ENCODE data around the gene SLC5A2. TPM values are rescaled to one million over a fixed set of nuclear protein-coding genes. Genes with fewer than 3 reads are reported as not detected.
"Not testable (repeated sequence)": the region's sequence is repeated elsewhere in the genome, so short reads cannot be mapped to it uniquely, and the experiment has no call there.

Gene SLC5A2
- total RNA-seq, 2 experiments from 2014 or later, result 0.21 TPM; not detected in 1

GRCh38 chr16:31528523-31529107 is 45.7 kb downstream of the SLC5A2 start:
- DNase-seq, result no peak
- H3K9me3 Mint-ChIP-seq, result no peaks in the 10 kb centered on the region
- ChIA-PET CTCF (interaction anchor here (1.5 kb wide), 1 partner anchor 27 kb away, joined by 3 read pairs; no protein-coding TSS in a partner anchor), POLR2A (no interaction called here)
- H3K36me3 Mint-ChIP-seq, result no peaks in the 10 kb centered on the region
- peaks cover 12% of the 10 kb centered on the region for H3K4me1 Mint-ChIP-seq (ENCODE audit: low read depth)
- intact Hi-C loops (cut with micrococcal nuclease), result no loop called here
- H3K27ac Mint-ChIP-seq, result no peak overlapping the region
- no peak overlapping the region for H3K4me3 Mint-ChIP-seq
- peaks cover 14% of the 10 kb centered on the region for H3K27me3 Mint-ChIP-seq

GRCh38 chr16:31529108-31529936 is 46.4 kb downstream of the SLC5A2 start:
- POLR2A ChIA-PET, result no interaction called here
- H3K27ac Mint-ChIP-seq, result no peak overlapping the region
- no peaks in the 10 kb centered on the region for H3K36me3 Mint-ChIP-seq
- H3K27me3 Mint-ChIP-seq, result peaks cover 17% of the 10 kb centered on the region
- H3K4me1 Mint-ChIP-seq (ENCODE audit: low read depth), result peaks cover 12% of the 10 kb centered on the region
- CTCF ChIA-PET, result interaction anchor here (1.5 kb wide), 1 partner anchor 27 kb away, joined by 3 read pairs; no protein-coding TSS in a partner anchor
- intact Hi-C loops (cut with micrococcal nuclease), result no loop called here
- peak; percentile 15 for DNase-seq
- H3K4me3 Mint-ChIP-seq, result no peak overlapping the region
- H3K9me3 Mint-ChIP-seq, result no peaks in the 10 kb centered on the region

DNA sequence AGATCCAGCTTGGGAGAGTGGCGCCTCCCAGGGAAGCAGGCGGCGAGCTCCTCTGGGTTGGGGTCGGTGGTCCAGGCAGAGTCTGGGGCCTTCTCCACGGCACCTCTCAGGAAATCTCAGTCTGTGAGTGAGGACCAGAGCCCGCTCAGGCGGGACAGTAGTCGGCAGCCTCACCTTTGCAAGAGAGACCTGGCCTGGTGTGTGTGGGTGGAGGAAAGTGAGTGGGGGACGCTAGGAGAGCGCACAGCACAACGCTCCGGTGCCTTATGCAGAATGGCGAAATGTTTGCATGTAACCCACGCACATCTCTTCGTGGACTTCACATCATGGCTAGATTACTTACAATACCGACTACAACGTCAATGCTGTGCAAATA is 47.0 kb downstream of the SLC5A2 start:
- no peak overlapping the region for H3K27ac Mint-ChIP-seq
- no peak overlapping the region for H3K4me3 Mint-ChIP-seq
- H3K27me3 Mint-ChIP-seq, result peaks cover 17% of the 10 kb centered on the region
- CTCF ChIA-PET, result interaction anchor here (1.2 kb wide), 1 partner anchor 26 kb away, joined by 3 read pairs; no protein-coding TSS in a partner anchor
- H3K36me3 Mint-ChIP-seq, result no peaks in the 10 kb centered on the region
- H3K4me1 Mint-ChIP-seq (ENCODE audit: low read depth), result peaks cover 12% of the 10 kb centered on the region
- POLR2A ChIA-PET, result no interaction called here
- no peaks in the 10 kb centered on the region for H3K9me3 Mint-ChIP-seq
- DNase-seq, result no peak
- intact Hi-C loops (cut with micrococcal nuclease), result no loop called here

GRCh38 chr16:31530405-31530804 is 47.5 kb downstream of the SLC5A2 start:
- Mint-ChIP-seq H3K27me3 (peaks cover 17% of the 10 kb centered on the region), H3K4me1 (ENCODE audit: low read depth) (peaks cover 12% of the 10 kb centered on the region), H3K4me3 (no peak overlapping the region), H3K36me3 (no peaks in the 10 kb centered on the region), H3K27ac (no peak overlapping the region), H3K9me3 (no peaks in the 10 kb centered on the region)
- ChIA-PET POLR2A (no interaction called here), CTCF (interaction anchor here (1.2 kb wide), 1 partner anchor 26 kb away, joined by 3 read pairs; no protein-coding TSS in a partner anchor)
- no peak for DNase-seq
- intact Hi-C loops (cut with micrococcal nuclease), result no loop called here

DNA sequence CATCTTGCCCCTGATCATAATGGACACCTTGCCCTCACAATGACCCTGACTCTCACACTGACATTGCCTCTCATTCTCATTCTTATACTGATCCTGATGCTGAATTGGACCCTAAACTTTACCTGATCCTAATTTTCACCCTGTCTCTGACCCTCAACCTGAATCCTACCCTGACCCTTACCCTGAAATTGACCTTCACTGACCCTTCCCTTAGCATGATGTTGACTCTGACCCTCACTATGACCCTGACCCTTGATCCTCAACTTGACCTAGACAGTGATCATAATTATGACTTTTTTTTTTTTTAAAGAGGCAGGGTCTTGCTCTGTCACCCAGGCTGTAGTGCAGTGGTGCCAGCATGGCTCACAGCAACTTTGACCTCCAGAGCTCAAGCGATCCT is 48.2 kb downstream of the SLC5A2 start:
- no peaks in the 10 kb centered on the region for H3K36me3 Mint-ChIP-seq
- peaks cover 17% of the 10 kb centered on the region for H3K4me1 Mint-ChIP-seq (ENCODE audit: low read depth)
- H3K9me3 Mint-ChIP-seq, result no peaks in the 10 kb centered on the region
- POLR2A ChIA-PET, result no interaction called here
- H3K4me3 Mint-ChIP-seq, result no peak overlapping the region
- intact Hi-C loops (cut with micrococcal nuclease), result no loop called here
- DNase-seq, result no peak
- no peak overlapping the region for H3K27ac Mint-ChIP-seq
- CTCF ChIA-PET, result interaction anchor here (1.2 kb wide), 1 partner anchor 25 kb away, joined by 3 read pairs; no protein-coding TSS in a partner anchor
- H3K27me3 Mint-ChIP-seq, result peaks cover 21% of the 10 kb centered on the region

DNA sequence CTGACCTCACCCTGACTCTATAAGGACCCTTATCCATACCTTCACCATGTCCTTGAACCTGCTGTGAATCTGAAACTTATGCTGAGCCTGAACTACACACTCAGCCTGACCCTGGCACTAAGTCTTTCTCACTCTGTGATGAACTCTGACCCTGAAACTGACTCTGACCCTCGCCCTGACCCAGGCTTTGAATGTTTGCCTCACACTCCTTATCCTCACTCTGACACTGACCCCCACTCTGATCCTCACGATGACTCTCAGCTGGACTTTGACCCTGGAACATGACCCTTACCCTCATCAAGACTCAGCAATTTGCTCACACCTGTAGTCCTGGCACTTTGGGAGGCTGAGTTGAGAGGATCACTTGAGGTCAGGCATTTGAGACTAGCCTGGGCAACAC is 49.2 kb downstream of the SLC5A2 start:
- peaks cover 22% of the 10 kb centered on the region for H3K27me3 Mint-ChIP-seq
- peaks cover 17% of the 10 kb centered on the region for H3K4me1 Mint-ChIP-seq (ENCODE audit: low read depth)
- no peaks in the 10 kb centered on the region for H3K9me3 Mint-ChIP-seq
- ChIA-PET CTCF (no interaction called here), POLR2A (no interaction called here)
- H3K36me3 Mint-ChIP-seq, result no peaks in the 10 kb centered on the region
- no peak for DNase-seq
- H3K27ac Mint-ChIP-seq, result no peak overlapping the region
- no peak overlapping the region for H3K4me3 Mint-ChIP-seq
- intact Hi-C loops (cut with micrococcal nuclease), result no loop called here

- peaks cover 22% of the 10 kb centered on the region for H3K27me3 Mint-ChIP-seq
- peaks cover 15% of the 10 kb centered on the region for H3K4me1 Mint-ChIP-seq (ENCODE audit: low read depth)
- ChIA-PET POLR2A (no interaction called here), CTCF (no interaction called here)
- no peaks in the 10 kb centered on the region for H3K36me3 Mint-ChIP-seq
- DNase-seq, result no peak
- H3K27ac Mint-ChIP-seq, result no peak overlapping the region
- H3K4me3 Mint-ChIP-seq, result no peak overlapping the region
- no peaks in the 10 kb centered on the region for H3K9me3 Mint-ChIP-seq
- intact Hi-C loops (cut with micrococcal nuclease), result no loop called here
These were observed 50.0 kb downstream of the SLC5A2 start for GRCh38 chr16:31532896-31533295.

GRCh38 chr16:31535737-31536136 is 52.8 kb downstream of the SLC5A2 start:
- no peak for DNase-seq
- peaks cover 27% of the 10 kb centered on the region for H3K27me3 Mint-ChIP-seq
- H3K4me3 Mint-ChIP-seq, result no peak overlapping the region
- no peak overlapping the region for H3K27ac Mint-ChIP-seq
- H3K36me3 Mint-ChIP-seq, result peaks cover 2% of the 10 kb centered on the region
- ChIA-PET CTCF (interaction anchor here (1.0 kb wide), 2 partner anchors 58 to 75 kb away, joined by 3 to 4 read pairs; no protein-coding TSS in a partner anchor), POLR2A (no interaction called here)
- peaks cover 11% of the 10 kb centered on the region for H3K9me3 Mint-ChIP-seq
- peaks cover 13% of the 10 kb centered on the region for H3K4me1 Mint-ChIP-seq (ENCODE audit: low read depth)
- intact Hi-C loops (cut with micrococcal nuclease), result no loop called here

DNA sequence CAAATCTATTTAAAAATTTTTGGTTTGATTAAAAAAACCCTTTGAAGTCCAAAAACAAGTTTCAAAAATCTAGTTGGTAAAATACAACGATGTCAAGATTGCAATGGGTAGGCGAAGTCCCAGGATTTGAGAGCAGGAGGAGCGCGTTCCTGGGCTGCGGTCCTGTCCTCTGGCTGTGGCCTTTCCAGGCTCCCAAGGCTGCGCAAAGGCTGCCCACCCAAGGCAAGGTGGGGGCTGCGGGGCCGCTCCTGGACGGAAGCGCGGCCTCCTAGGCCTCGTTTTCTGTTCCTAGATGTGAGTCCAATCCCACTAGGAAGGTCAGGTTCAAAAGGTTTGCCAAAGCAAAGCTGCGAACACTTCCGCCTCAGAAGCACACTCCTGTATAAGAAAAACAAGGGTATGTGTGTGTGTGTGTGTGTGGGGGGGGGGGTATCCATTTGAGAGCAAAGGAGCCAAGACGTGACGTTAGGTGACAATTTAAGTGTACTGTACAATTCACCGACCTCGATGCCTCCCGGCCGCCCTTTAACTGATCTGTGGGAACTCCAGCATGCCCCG is 54.0 kb downstream of the SLC5A2 start:
- intact Hi-C loops (cut with micrococcal nuclease), result no loop called here
- H3K4me1 Mint-ChIP-seq (ENCODE audit: low read depth), result peaks cover 13% of the 10 kb centered on the region

GRCh38 chr16:31537362-31538242 is 54.7 kb downstream of the SLC5A2 start:
- peaks cover 30% of the 10 kb centered on the region for H3K27me3 Mint-ChIP-seq
- POLR2A ChIA-PET, result no interaction called here
- DNase-seq, result no peak
- no peak overlapping the region for H3K4me3 Mint-ChIP-seq
- peaks cover 13% of the 10 kb centered on the region for H3K4me1 Mint-ChIP-seq (ENCODE audit: low read depth)
- intact Hi-C loops (cut with micrococcal nuclease), result no loop called here
- CTCF ChIA-PET, result no interaction called here
- peaks cover 18% of the 10 kb centered on the region for H3K9me3 Mint-ChIP-seq
- no peak overlapping the region for H3K27ac Mint-ChIP-seq
- peaks cover 2% of the 10 kb centered on the region for H3K36me3 Mint-ChIP-seq

More for the DNA sequence above, 54.0 kb downstream of the SLC5A2 start:
- peaks cover 2% of the 10 kb centered on the region for H3K36me3 Mint-ChIP-seq
- H3K27ac Mint-ChIP-seq, result no peak overlapping the region
- peaks cover 11% of the 10 kb centered on the region for H3K9me3 Mint-ChIP-seq
- DNase-seq, result no peak
- H3K4me3 Mint-ChIP-seq, result no peak overlapping the region
- H3K27me3 Mint-ChIP-seq, result peaks cover 27% of the 10 kb centered on the region
- POLR2A ChIA-PET, result no interaction called here
- CTCF ChIA-PET, result no interaction called here

GRCh38 chr16:31538243-31538598 is 55.3 kb downstream of the SLC5A2 start:
- Mint-ChIP-seq H3K27me3 (peaks cover 30% of the 10 kb centered on the region), H3K4me1 (ENCODE audit: low read depth) (peaks cover 13% of the 10 kb centered on the region), H3K9me3 (peaks cover 21% of the 10 kb centered on the region)
- intact Hi-C loops (cut with micrococcal nuclease); H3K36me3 Mint-ChIP-seq; DNase-seq; CTCF ChIA-PET; H3K4me3 Mint-ChIP-seq; POLR2A ChIA-PET; H3K27ac Mint-ChIP-seq: not testable (repeated sequence)

- Mint-ChIP-seq H3K27me3 (peaks cover 27% of the 10 kb centered on the region), H3K4me1 (ENCODE audit: low read depth) (peaks cover 13% of the 10 kb centered on the region), H3K9me3 (peaks cover 21% of the 10 kb centered on the region)
- CTCF ChIA-PET; intact Hi-C loops (cut with micrococcal nuclease); DNase-seq; H3K27ac Mint-ChIP-seq; POLR2A ChIA-PET; H3K4me3 Mint-ChIP-seq; H3K36me3 Mint-ChIP-seq: not testable (repeated sequence)
These were observed 56.8 kb downstream of the SLC5A2 start for GRCh38 chr16:31539762-31540161.

All from activated CD4-positive, alpha-beta memory T cell treated with anti-CD3 and anti-CD28 coated beads for 36 hours (primary cell).